Neural progenitor cell (in vitro differentiated cells): ENCODE results near the gene SEMA3C. TPM values are rescaled to one million over a fixed set of nuclear protein-coding genes. Genes with fewer than 3 reads are reported as not detected.

ENCODE experiments used
- DNase-seq: peaks from one replicate; pipeline ENCODE4 v3.0.0-alpha.2; 2016; ENCODE audit warnings: low spot score
- H2AFZ ChIP-seq: fragments of 200-600 bp; sonication (generic); replicated peaks from 2 replicates; pipeline ENCODE4 v1.6.1; 2016; ENCODE audit warnings: antibody characterized with exemption
- H3F3A ChIP-seq: fragments of 200-600 bp; sonication (generic); 2 replicates; pipeline ENCODE4 v1.6.1; 2016; ENCODE audit warnings: antibody characterized with exemption, low read depth
- H3K27ac ChIP-seq: fragments of 200-600 bp; sonication (generic); 2 replicates; pipeline ENCODE4 v1.5.1; 2016; ENCODE audit warnings: mild to moderate bottlenecking
- H3K27me3 ChIP-seq: fragments of 200-600 bp; sonication (generic); 2 replicates; pipeline ENCODE4 v1.6.1; 2016; ENCODE audit warnings: mild to moderate bottlenecking, moderate library complexity
- H3K36me3 ChIP-seq: fragments of 200-600 bp; sonication (generic); 2 replicates; pipeline ENCODE4 v1.5.1; 2016
- H3K4me1 ChIP-seq: fragments of 200-600 bp; sonication (generic); 2 replicates; pipeline ENCODE4 v1.6.1; 2016; ENCODE audit warnings: mixed run types
- H3K4me2 ChIP-seq: fragments of 200-600 bp; sonication (generic); 2 replicates; pipeline ENCODE4 v1.6.1; 2016
- H3K4me3 ChIP-seq: fragments of 200-600 bp; sonication (generic); 2 replicates; pipeline ENCODE4 v1.5.1; 2016
- H3K79me2 ChIP-seq: fragments of 200-600 bp; sonication (generic); 2 replicates; pipeline ENCODE4 v1.6.1; 2016; ENCODE audit warnings: low read depth
- H3K9ac ChIP-seq: fragments of 200-600 bp; sonication (generic); 2 replicates; pipeline ENCODE4 v1.6.1; 2016
- H3K9me3 ChIP-seq: fragments of 200-600 bp; sonication (generic); 2 replicates; pipeline ENCODE4 v1.5.1; 2016; ENCODE audit warnings: low read depth
- H4K20me1 ChIP-seq: fragments of 200-600 bp; sonication (generic); 2 replicates; pipeline ENCODE4 v1.6.1; 2016; ENCODE audit warnings: low read depth
- H3K27ac Mint-ChIP-seq: 3 replicates; pipeline ENCODE4 v1.8.0; 2021; ENCODE audit warnings: mixed read lengths
- H3K27me3 Mint-ChIP-seq: 2 replicates; pipeline ENCODE4 v1.8.0; 2022; ENCODE audit warnings: low read depth, mild to moderate bottlenecking, inconsistent platforms, moderate library complexity, mixed read lengths; ENCODE audit not compliant: insufficient read depth
- H3K36me3 Mint-ChIP-seq: 3 replicates; pipeline ENCODE4 v1.8.0; 2021; ENCODE audit warnings: mixed read lengths
- H3K4me1 Mint-ChIP-seq: 3 replicates; pipeline ENCODE4 v1.8.0; 2021; ENCODE audit warnings: mixed read lengths
- H3K4me3 Mint-ChIP-seq: 3 replicates; pipeline ENCODE4 v1.8.0; 2021; ENCODE audit warnings: mild to moderate bottlenecking, moderate library complexity, mixed read lengths
- H3K9me3 Mint-ChIP-seq: 3 replicates; pipeline ENCODE4 v1.8.0; 2020; ENCODE audit warnings: mixed read lengths
- CTCF ChIP-seq: fragments of 200-600 bp; sonication (generic); IDR thresholded peaks from 2 replicates; pipeline ENCODE4 v1.5.1; 2017; ENCODE audit warnings: antibody characterized with exemption, mild to moderate bottlenecking
- EZH2 ChIP-seq: fragments of 200-600 bp; sonication (generic); IDR thresholded peaks from 2 replicates; pipeline ENCODE4 v1.6.1; 2017; ENCODE audit warnings: antibody characterized with exemption, mild to moderate bottlenecking, moderate library complexity
- EZH2phosphoT487 ChIP-seq: fragments of 200-600 bp; sonication (generic); IDR thresholded peaks from 2 replicates; pipeline ENCODE4 v1.6.1; 2017; ENCODE audit warnings: antibody characterized with exemption
- total RNA-seq: library from RNA; depleted of rRNA; stranded (reverse); fragments of >200 nt; gene quantifications from 2 replicates; pipeline ENCODE4 v1.2.3, GENCODE V29; 2015; ENCODE audit warnings: low replicate concordance

The SEMA3C gene
- total RNA-seq, 1 donor from 2014 or later, result 0.54 TPM

- Histone ChIP-seq H3K79me2 (no peaks in the 10 kb centered on the region), H3K27me3 (peaks cover 6% of the 10 kb centered on the region), H4K20me1 (peaks cover 9% of the 10 kb centered on the region), H3K4me3 (no peak overlapping the region), H3K9me3 (no peaks in the 10 kb centered on the region), H3K27ac (no peak overlapping the region), H3F3A (peaks cover 17% of the 10 kb centered on the region), H3K9ac (no peak overlapping the region), H3K4me2 (peak overlapping the region; percentile 54), H3K4me1 (peaks cover 29% of the 10 kb centered on the region), H3K36me3 (no peaks in the 10 kb centered on the region), H2AFZ (no peak overlapping the region)
- no peaks in the 10 kb centered on the region for H3K9me3 Mint-ChIP-seq
- peaks cover 37% of the 10 kb centered on the region for H3K4me1 Mint-ChIP-seq
- H3K4me3 Mint-ChIP-seq, result no peak overlapping the region
- DNase-seq, result no peak
- peaks cover 2% of the 10 kb centered on the region for H3K27me3 Mint-ChIP-seq
- no peak overlapping the region for H3K27ac Mint-ChIP-seq
- TF ChIP-seq EZH2 (no peak), EZH2phosphoT487 (no peak), CTCF (no peak)
- no peaks in the 10 kb centered on the region for H3K36me3 Mint-ChIP-seq
Measured at GRCh38 chr7:80763289-80763688, 155.6 kb downstream of the SEMA3C start.

- peak; percentile 66 for DNase-seq
- Mint-ChIP-seq H3K27ac (no peak overlapping the region), H3K9me3 (no peaks in the 10 kb centered on the region)
Measured at GRCh38 chr7:80760292-80760691, 158.6 kb downstream of the SEMA3C start.

GRCh38 chr7:80752954-80753690 lies 165.7 kb downstream of the SEMA3C start:
- H3K4me3 Mint-ChIP-seq, result no peak overlapping the region
- H3K36me3 ChIP-seq, result no peaks in the 10 kb centered on the region
- no peaks in the 10 kb centered on the region for H3K79me2 ChIP-seq
- H3K4me1 Mint-ChIP-seq, result peaks cover 15% of the 10 kb centered on the region
- no peak for TF ChIP-seq CTCF
- TF ChIP-seq EZH2, result no peak
- no peak for TF ChIP-seq EZH2phosphoT487
- no peak overlapping the region for H3K4me3 ChIP-seq
- H4K20me1 ChIP-seq, result no peaks in the 10 kb centered on the region
- H3K9ac ChIP-seq, result no peak overlapping the region
- no peak overlapping the region for H3K27ac ChIP-seq
- peaks cover 7% of the 10 kb centered on the region for H3K36me3 Mint-ChIP-seq
- H3K27ac Mint-ChIP-seq, result no peak overlapping the region
- H2AFZ ChIP-seq, result no peak overlapping the region
- no peaks in the 10 kb centered on the region for H3K27me3 ChIP-seq
- peaks cover 2% of the 10 kb centered on the region for H3K27me3 Mint-ChIP-seq
- H3K4me1 ChIP-seq, result peaks cover 11% of the 10 kb centered on the region
- H3K9me3 ChIP-seq, result no peaks in the 10 kb centered on the region
- no peaks in the 10 kb centered on the region for H3F3A ChIP-seq
- no peak overlapping the region for H3K4me2 ChIP-seq
- no peaks in the 10 kb centered on the region for H3K9me3 Mint-ChIP-seq
- DNase-seq, result no peak

More at GRCh38 chr7:80760292-80760691, 158.6 kb downstream of the SEMA3C start:
- no peak overlapping the region for H2AFZ ChIP-seq
- H3K79me2 ChIP-seq, result no peaks in the 10 kb centered on the region
- H4K20me1 ChIP-seq, result peaks cover 9% of the 10 kb centered on the region
- Mint-ChIP-seq H3K36me3 (peaks cover 7% of the 10 kb centered on the region), H3K4me1 (peaks cover 30% of the 10 kb centered on the region), H3K4me3 (no peak overlapping the region), H3K27me3 (peaks cover 6% of the 10 kb centered on the region)
- H3K4me2 ChIP-seq, result peak overlapping the region; percentile 2
- H3K27me3 ChIP-seq, result peaks cover 6% of the 10 kb centered on the region
- no peaks in the 10 kb centered on the region for H3K36me3 ChIP-seq
- no peak overlapping the region for H3K9ac ChIP-seq
- H3K27ac ChIP-seq, result no peak overlapping the region
- peaks cover 17% of the 10 kb centered on the region for H3F3A ChIP-seq
- H3K4me3 ChIP-seq, result no peak overlapping the region
- peaks cover 29% of the 10 kb centered on the region for H3K4me1 ChIP-seq
- H3K9me3 ChIP-seq, result no peaks in the 10 kb centered on the region
- TF ChIP-seq EZH2, result no peak
- TF ChIP-seq EZH2phosphoT487, result no peak
- TF ChIP-seq CTCF, result no peak
